ENCODE measurements around the gene PLCG2.

- TF ChIP-seq CTCF (IDR thresholded peaks at IDR 0.05; ENCODE audit: low read depth, low read length) = no peak
- TF ChIP-seq EZH2phosphoT487 (IDR thresholded peaks at IDR 0.05; ENCODE audit: low read depth) = no peak
Observed at GRCh38 chr16:81846105-81846504, 67.0 kb downstream of the PLCG2 start.

Measured in OCI-LY3 (cell line).